H1 (cell line): ENCODE results near the gene RAMP1. TPM values are rescaled to one million over a fixed set of nuclear protein-coding genes. Genes with fewer than 3 reads are reported as not detected.
"Not testable (repeated sequence)": the region's sequence is repeated elsewhere in the genome, so short reads cannot be mapped to it uniquely, and the experiment has no call there.

Experiments used
- CTCF ChIA-PET: fragments of 300-600 bp; sonication (Branson Sonifier 250); formaldehyde crosslinking; loops from one replicate; lab custom pipeline; 2021; ENCODE audit not compliant: partially characterized antibody; lab: Charles Lee
- POLR2A ChIA-PET: fragments of 300-600 bp; sonication (Branson Sonifier 250); formaldehyde crosslinking; loops from one replicate; lab custom pipeline; 2021; ENCODE audit warnings: inconsistent platforms; ENCODE audit not compliant: partially characterized antibody; lab: Charles Lee
- DNase-seq, 2 experiments: peaks; one replicate each; pipeline versions ENCODE4 v3.0.0 to v3.0.0-alpha.2; 2010 to 2022; ENCODE audit warnings: low spot score in 2 of 2, low read depth in 1 of 2, mixed read lengths in 1 of 2
- FAIRE-seq: peaks from 2 replicates; lab custom pipeline; 2011; peaks lifted over from hg19 to GRCh38; lab: Jason Lieb, UNC
- H2AFZ ChIP-seq: 2 replicates; pipeline ENCODE4 v1.8.1; 2012; ENCODE audit warnings: low read length, inconsistent platforms
- H2AK5ac ChIP-seq: 2 replicates; pipeline ENCODE4 v1.6.1; 2013; ENCODE audit warnings: low read depth, low read length
- H2BK120ac ChIP-seq: replicated peaks from 2 replicates; pipeline ENCODE3; 2013; ENCODE audit warnings: low read depth, low read length, inconsistent platforms
- H2BK12ac ChIP-seq: 2 replicates; pipeline ENCODE4 v1.6.1; 2013; ENCODE audit warnings: low read depth, low read length
- H2BK15ac ChIP-seq: 2 replicates; pipeline ENCODE4 v1.6.1; 2013; ENCODE audit warnings: low read length
- H2BK20ac ChIP-seq: 2 replicates; pipeline ENCODE4 v1.6.1; 2013; ENCODE audit warnings: low read length
- H2BK5ac ChIP-seq: 2 replicates; pipeline ENCODE4 v1.6.1; 2013; ENCODE audit warnings: low read depth, low read length
- H3K14ac ChIP-seq: 2 replicates; pipeline ENCODE4 v1.6.1; 2013; ENCODE audit warnings: inconsistent platforms; ENCODE audit not compliant: insufficient read length
- H3K18ac ChIP-seq: 2 replicates; pipeline ENCODE4 v1.6.1; 2013; ENCODE audit warnings: low read length; ENCODE audit errors: extremely low read depth
- H3K23ac ChIP-seq: 2 replicates; pipeline ENCODE4 v1.6.1; 2013; ENCODE audit warnings: inconsistent platforms; ENCODE audit not compliant: insufficient read length
- H3K23me2 ChIP-seq: 2 replicates; pipeline ENCODE4 v1.6.1; 2013; ENCODE audit warnings: low read depth, low read length
- H3K27ac ChIP-seq: 2 replicates; pipeline ENCODE4 v1.6.1; 2011; ENCODE audit warnings: low read depth, low read length, inconsistent platforms
- H3K27me3 ChIP-seq, 4 experiments: replicated peaks in 1 of 4; 1 replicate in 1 of 4; 2 replicates in 3 of 4; pipeline versions ENCODE4 v1.6.1 to v1.8.1; 2011 to 2013; ENCODE audit warnings: low read length in 3 of 4, mild to moderate bottlenecking in 3 of 4, inconsistent platforms in 2 of 4, mixed read lengths in 2 of 4, moderate library complexity in 1 of 4; ENCODE audit not compliant: control insufficient read depth in 3 of 4, insufficient read depth in 3 of 4; ENCODE audit errors: extremely low read depth in 1 of 4
- H3K36me3 ChIP-seq, 4 experiments: 2 replicates each; pipeline versions ENCODE4 v1.6.1 to v1.8.1; 2011 to 2013; ENCODE audit warnings: mild to moderate bottlenecking in 4 of 4, low read length in 3 of 4, moderate library complexity in 2 of 4, control low read depth in 1 of 4, inconsistent platforms in 1 of 4; ENCODE audit not compliant: insufficient read depth in 4 of 4, control insufficient read depth in 2 of 4
- H3K4ac ChIP-seq: replicated peaks from 2 replicates; pipeline ENCODE3; 2013; ENCODE audit warnings: low read length, low read depth, mixed read lengths, inconsistent platforms; ENCODE audit not compliant: insufficient read length
- H3K4me1 ChIP-seq, 4 experiments: replicated peaks in 1 of 4; 1 replicate in 1 of 4; 2 replicates in 3 of 4; pipeline versions ENCODE4 v1.6.1 to v1.8.1; 2011 to 2013; ENCODE audit warnings: low read length in 3 of 4, inconsistent platforms in 2 of 4, mixed read lengths in 1 of 4; ENCODE audit not compliant: insufficient read depth in 4 of 4, control insufficient read depth in 3 of 4
- H3K4me2 ChIP-seq, 2 experiments: 2 replicates each; pipeline versions ENCODE4 v1.6.1 to v1.8.1; 2011 to 2013; ENCODE audit warnings: low read depth in 2 of 2, low read length in 2 of 2, control low read depth in 1 of 2, inconsistent platforms in 1 of 2, mild to moderate bottlenecking in 1 of 2; ENCODE audit not compliant: insufficient read depth in 1 of 2
- H3K4me3 ChIP-seq, 4 experiments: fragments of 200-600, 300-600 bp in 1 of 4; sonication (generic), shearing (Covaris generic), sonication (Bioruptor Twin) in 1 of 4; 2 replicates each; pipeline versions ENCODE4 v1.5.1 to v1.8.1; 2011 to 2016; ENCODE audit warnings: low read length in 4 of 4, low read depth in 3 of 4, control low read depth in 2 of 4, inconsistent platforms in 2 of 4, mild to moderate bottlenecking in 2 of 4, mixed read lengths in 1 of 4, moderate library complexity in 1 of 4; ENCODE audit not compliant: insufficient read depth in 2 of 4; ENCODE audit errors: extremely low read depth in 1 of 4
- H3K56ac ChIP-seq: replicated peaks from 2 replicates; pipeline ENCODE3; 2013; ENCODE audit warnings: low read depth, mild to moderate bottlenecking, mixed read lengths, low read length, inconsistent platforms; ENCODE audit not compliant: insufficient read length
- H3K79me1 ChIP-seq: 2 replicates; pipeline ENCODE4 v1.6.1; 2013; ENCODE audit warnings: low read depth, low read length, control low read depth
- H3K79me2 ChIP-seq, 2 experiments: 2 replicates each; pipeline versions ENCODE4 v1.6.1 to v1.8.1; 2012 to 2013; ENCODE audit warnings: low read length in 2 of 2, mild to moderate bottlenecking in 2 of 2, inconsistent platforms in 1 of 2; ENCODE audit not compliant: insufficient read depth in 2 of 2, control insufficient read depth in 1 of 2
- H3K9ac ChIP-seq, 4 experiments: replicated peaks in 1 of 4; 1 replicate in 1 of 4; 2 replicates in 3 of 4; pipeline versions ENCODE4 v1.6.1 to v1.8.1; 2011 to 2013; ENCODE audit warnings: low read depth in 3 of 4, low read length in 3 of 4, control low read depth in 2 of 4, mild to moderate bottlenecking in 2 of 4, moderate library complexity in 2 of 4, inconsistent platforms in 1 of 4; ENCODE audit errors: extremely low read depth in 1 of 4
- H3K9me3 ChIP-seq, 2 experiments: 2 replicates each; pipeline versions ENCODE4 v1.6.1 to v1.8.1; 2012 to 2013; ENCODE audit warnings: mild to moderate bottlenecking in 2 of 2, moderate library complexity in 2 of 2, control low read depth in 1 of 2, inconsistent platforms in 1 of 2, low read depth in 1 of 2, low read length in 1 of 2, mixed read lengths in 1 of 2; ENCODE audit not compliant: insufficient read depth in 2 of 2
- H4K20me1 ChIP-seq, 2 experiments: replicated peaks in 1 of 2; 2 replicates each; pipeline versions ENCODE3 to v1.8.1; 2011 to 2013; ENCODE audit warnings: inconsistent platforms in 2 of 2, low read length in 2 of 2, mild to moderate bottlenecking in 1 of 2; ENCODE audit not compliant: insufficient read depth in 2 of 2, control insufficient read depth in 1 of 2
- H4K5ac ChIP-seq: 2 replicates; pipeline ENCODE4 v1.6.1; 2013; ENCODE audit warnings: low read length, low read depth, mixed read lengths, inconsistent platforms; ENCODE audit not compliant: insufficient read length
- H4K8ac ChIP-seq: 2 replicates; pipeline ENCODE4 v1.8.0; 2013; ENCODE audit warnings: mild to moderate bottlenecking, moderate library complexity, low read length, inconsistent platforms; ENCODE audit not compliant: insufficient read depth; ENCODE audit errors: extremely low read depth
- H4K91ac ChIP-seq: replicated peaks from 2 replicates; pipeline ENCODE3; 2013; ENCODE audit warnings: low read length, mixed read lengths, inconsistent platforms; ENCODE audit not compliant: insufficient read length
- WGBS, 2 experiments: shearing (Covaris generic) in 1 of 2; methylation state at CpG; one replicate each; pipeline versions ENCODE4 v1.1.6 to v1.1.7; 2013 to 2015; ENCODE audit warnings: low lambda C conversion rate in 2 of 2, mixed read lengths in 2 of 2, inconsistent platforms in 1 of 2, low coverage in 1 of 2, missing lambda C conversion rate in 1 of 2; ENCODE audit not compliant: insufficient replicate concordance in 2 of 2, insufficient coverage in 1 of 2, insufficient read length in 1 of 2; ENCODE audit errors: extremely low coverage in 1 of 2, missing lambda C conversion rate in 1 of 2; 5-methylcytosine and 5-hydroxymethylcytosine counted together
- polyA plus RNA-seq, 7 experiments: library from polyadenylated mRNA; depleted of rRNA in 3 of 7; stranded (reverse) in 5 of 7; unstranded in 2 of 7; fragments of >200 nt in 5 of 7; fragments of 200-250 nt in 2 of 7; gene quantifications; 1 replicate in 5 of 7; 2 replicates in 1 of 7; 4 replicates in 1 of 7; pipeline versions ENCODE4 v1.2.1 to v1.2.3, GENCODE V29; 2011 to 2013; ENCODE audit warnings: missing spikeins in 2 of 7, mixed read lengths in 2 of 7
- total RNA-seq: library from RNA; stranded (reverse); fragmentation: NEBNext Ultra II Directional; extraction: Animal tissue kit (Norgen Biotek cat#: 25700); gene quantifications from 2 replicates; pipeline ENCODE4 v1.2.1, GENCODE V29; 2021

RAMP1 gene
- total and polyA plus RNA-seq, 2 of the 8 experiments (the other 6 are each of a cell fraction or from before 2014, with no cell fraction given) = 0.65 to 4.3 TPM

- H2AFZ ChIP-seq, H3K4ac ChIP-seq, H3K14ac ChIP-seq, H2BK120ac ChIP-seq, H4K20me1 ChIP-seq, H3K79me2 ChIP-seq, H4K8ac ChIP-seq, H2BK5ac ChIP-seq, H3K4me1 ChIP-seq, H3K9ac ChIP-seq, H4K5ac ChIP-seq, H2BK12ac ChIP-seq, FAIRE-seq, H3K4me3 ChIP-seq, DNase-seq, H3K79me1 ChIP-seq, H3K18ac ChIP-seq, H2BK15ac ChIP-seq, CTCF ChIA-PET, H3K23ac ChIP-seq, H3K23me2 ChIP-seq, H3K27ac ChIP-seq, H3K9me3 ChIP-seq, H3K36me3 ChIP-seq, H2BK20ac ChIP-seq, H3K56ac ChIP-seq, H3K4me2 ChIP-seq, H2AK5ac ChIP-seq, H4K91ac ChIP-seq: not testable (repeated sequence)
- WGBS, 2 experiments = 52% methylated on average over 3 of the region's 4 CpGs; no CpG with 5 or more reads in 1 of the 2 experiments
- POLR2A ChIA-PET = interaction anchor here (1.0 kb wide), 1 partner anchor 138 kb away, joined by 4 read pairs; no protein-coding TSS in a partner anchor
- H3K27me3 ChIP-seq = peaks cover 0 to 13% (median 9%) of the 10 kb centered on the region in 4 experiments; a peak in 5 of 7 replicates
These were observed 91.9 kb downstream of the RAMP1 start for GRCh38 chr2:237951354-237951753.
